DOHH2 (cell line): ENCODE measurements around the gene KCNK3.

Source experiments
- EZH2phosphoT487 ChIP-seq: fragments of 200-600 bp; sonication (generic); IDR thresholded peaks from 2 replicates; pipeline ENCODE4 v1.6.1; 2017; ENCODE audit warnings: borderline replicate concordance, mild to moderate bottlenecking, antibody characterized with exemption, low read length, moderate library complexity, mixed read lengths
- TF ChIP-seq, protein P1 (sequence below): fragments of 200-600 bp; sonication (generic); IDR thresholded peaks from one replicate; pipeline ENCODE4 v1.5.1; 2014; ENCODE audit warnings: antibody characterized with exemption, mild to moderate bottlenecking, low read depth, low read length; ENCODE audit not compliant: poor library complexity, severe bottlenecking

DNA sequence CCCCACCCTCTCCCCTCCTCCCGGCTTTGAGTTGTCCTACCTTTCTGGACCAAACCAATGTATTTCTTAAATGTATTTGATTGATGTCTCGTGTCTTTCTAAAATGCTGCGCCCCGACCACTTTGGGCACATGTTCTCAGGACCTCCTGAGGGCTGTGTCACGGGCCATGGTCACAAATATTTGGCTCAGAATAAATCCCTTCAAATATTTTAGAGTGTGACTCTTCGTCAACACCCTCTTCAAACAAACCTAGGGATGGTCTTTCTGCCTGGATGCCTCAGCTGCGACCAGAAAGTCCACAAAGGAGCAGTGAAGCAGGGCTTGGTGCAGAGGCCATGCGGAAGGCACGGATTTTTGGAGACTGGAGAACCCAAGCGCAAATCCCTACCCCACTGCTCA, 70.5 kb downstream of the KCNK3 start:
- TF ChIP-seq, protein P1, sequence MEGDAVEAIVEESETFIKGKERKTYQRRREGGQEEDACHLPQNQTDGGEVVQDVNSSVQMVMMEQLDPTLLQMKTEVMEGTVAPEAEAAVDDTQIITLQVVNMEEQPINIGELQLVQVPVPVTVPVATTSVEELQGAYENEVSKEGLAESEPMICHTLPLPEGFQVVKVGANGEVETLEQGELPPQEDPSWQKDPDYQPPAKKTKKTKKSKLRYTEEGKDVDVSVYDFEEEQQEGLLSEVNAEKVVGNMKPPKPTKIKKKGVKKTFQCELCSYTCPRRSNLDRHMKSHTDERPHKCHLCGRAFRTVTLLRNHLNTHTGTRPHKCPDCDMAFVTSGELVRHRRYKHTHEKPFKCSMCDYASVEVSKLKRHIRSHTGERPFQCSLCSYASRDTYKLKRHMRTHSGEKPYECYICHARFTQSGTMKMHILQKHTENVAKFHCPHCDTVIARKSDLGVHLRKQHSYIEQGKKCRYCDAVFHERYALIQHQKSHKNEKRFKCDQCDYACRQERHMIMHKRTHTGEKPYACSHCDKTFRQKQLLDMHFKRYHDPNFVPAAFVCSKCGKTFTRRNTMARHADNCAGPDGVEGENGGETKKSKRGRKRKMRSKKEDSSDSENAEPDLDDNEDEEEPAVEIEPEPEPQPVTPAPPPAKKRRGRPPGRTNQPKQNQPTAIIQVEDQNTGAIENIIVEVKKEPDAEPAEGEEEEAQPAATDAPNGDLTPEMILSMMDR = no peak
- TF ChIP-seq EZH2phosphoT487 = no peak
